PFSK-1 (cell line): ENCODE measurements around the gene CPXM1.

Source experiments
- FOXP2 ChIP-seq: optimal IDR thresholded peaks from 2 replicates; pipeline ENCODE3; 2011; ENCODE audit warnings: borderline replicate concordance, control low read depth, inconsistent platforms; ENCODE audit not compliant: insufficient read depth; ENCODE audit errors: extremely low read length, extremely low read depth
- POLR2AphosphoS5 ChIP-seq: IDR thresholded peaks from 2 replicates; pipeline ENCODE4 v1.6.1; 2012; ENCODE audit warnings: low read depth, mild to moderate bottlenecking, control low read depth, low read length, moderate library complexity
- SIN3A ChIP-seq: IDR thresholded peaks from 2 replicates; pipeline ENCODE4 v1.6.1; 2012; ENCODE audit warnings: mild to moderate bottlenecking, low read length, moderate library complexity, borderline replicate concordance; ENCODE audit not compliant: insufficient read depth
- TAF1 ChIP-seq: IDR thresholded peaks from 2 replicates; pipeline ENCODE4 v1.6.1; 2012; ENCODE audit warnings: low read length, control low read depth, borderline replicate concordance; ENCODE audit not compliant: insufficient read depth
- TF ChIP-seq, protein P1 (sequence below), 2 experiments: IDR thresholded peaks; 2 replicates each; pipeline versions ENCODE4 v1.6.1 to v1.8.0; 2011 to 2012; ENCODE audit warnings: low read depth in 2 of 2, low read length in 2 of 2, control low read depth in 1 of 2, inconsistent platforms in 1 of 2, mild to moderate bottlenecking in 1 of 2, moderate library complexity in 1 of 2; ENCODE audit not compliant: insufficient read depth in 1 of 2

DNA sequence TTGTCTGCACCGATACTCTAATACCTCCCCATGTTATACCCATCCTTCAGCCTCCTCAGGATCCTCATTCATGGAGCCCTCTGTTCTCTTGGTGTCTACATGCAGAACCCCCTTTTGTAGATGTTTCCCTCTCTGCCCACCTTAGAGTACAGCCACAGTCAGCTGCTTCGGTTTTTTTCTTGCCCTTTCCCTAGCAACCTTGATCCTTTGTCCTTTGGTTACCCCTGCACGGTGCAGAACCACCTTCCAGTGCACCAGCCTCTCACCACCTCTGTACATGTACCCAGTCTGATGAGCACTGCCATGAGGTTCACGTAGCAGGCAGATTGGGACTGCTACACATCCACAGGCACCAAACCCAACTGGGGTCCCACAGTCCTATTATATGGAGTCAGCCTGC lies 47.4 kb upstream of the CPXM1 start:
- TF ChIP-seq TAF1 (no peak), POLR2AphosphoS5 (no peak), SIN3A (no peak), FOXP2 (no peak)
- TF ChIP-seq, protein P1, sequence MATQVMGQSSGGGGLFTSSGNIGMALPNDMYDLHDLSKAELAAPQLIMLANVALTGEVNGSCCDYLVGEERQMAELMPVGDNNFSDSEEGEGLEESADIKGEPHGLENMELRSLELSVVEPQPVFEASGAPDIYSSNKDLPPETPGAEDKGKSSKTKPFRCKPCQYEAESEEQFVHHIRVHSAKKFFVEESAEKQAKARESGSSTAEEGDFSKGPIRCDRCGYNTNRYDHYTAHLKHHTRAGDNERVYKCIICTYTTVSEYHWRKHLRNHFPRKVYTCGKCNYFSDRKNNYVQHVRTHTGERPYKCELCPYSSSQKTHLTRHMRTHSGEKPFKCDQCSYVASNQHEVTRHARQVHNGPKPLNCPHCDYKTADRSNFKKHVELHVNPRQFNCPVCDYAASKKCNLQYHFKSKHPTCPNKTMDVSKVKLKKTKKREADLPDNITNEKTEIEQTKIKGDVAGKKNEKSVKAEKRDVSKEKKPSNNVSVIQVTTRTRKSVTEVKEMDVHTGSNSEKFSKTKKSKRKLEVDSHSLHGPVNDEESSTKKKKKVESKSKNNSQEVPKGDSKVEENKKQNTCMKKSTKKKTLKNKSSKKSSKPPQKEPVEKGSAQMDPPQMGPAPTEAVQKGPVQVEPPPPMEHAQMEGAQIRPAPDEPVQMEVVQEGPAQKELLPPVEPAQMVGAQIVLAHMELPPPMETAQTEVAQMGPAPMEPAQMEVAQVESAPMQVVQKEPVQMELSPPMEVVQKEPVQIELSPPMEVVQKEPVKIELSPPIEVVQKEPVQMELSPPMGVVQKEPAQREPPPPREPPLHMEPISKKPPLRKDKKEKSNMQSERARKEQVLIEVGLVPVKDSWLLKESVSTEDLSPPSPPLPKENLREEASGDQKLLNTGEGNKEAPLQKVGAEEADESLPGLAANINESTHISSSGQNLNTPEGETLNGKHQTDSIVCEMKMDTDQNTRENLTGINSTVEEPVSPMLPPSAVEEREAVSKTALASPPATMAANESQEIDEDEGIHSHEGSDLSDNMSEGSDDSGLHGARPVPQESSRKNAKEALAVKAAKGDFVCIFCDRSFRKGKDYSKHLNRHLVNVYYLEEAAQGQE (IDR thresholded peaks at IDR 0.05; ENCODE audit: insufficient read depth in 1 of 2, low read depth in 2 of 2, low read length in 2 of 2): no peak
